Fibroblast of skin of right biceps (primary cell): ENCODE data around the gene GASK1B.

Source experiments
- DNase-seq: peaks from one replicate; pipeline ENCODE4 v3.0.0-alpha.2; 2013

Gene GASK1B

DNA sequence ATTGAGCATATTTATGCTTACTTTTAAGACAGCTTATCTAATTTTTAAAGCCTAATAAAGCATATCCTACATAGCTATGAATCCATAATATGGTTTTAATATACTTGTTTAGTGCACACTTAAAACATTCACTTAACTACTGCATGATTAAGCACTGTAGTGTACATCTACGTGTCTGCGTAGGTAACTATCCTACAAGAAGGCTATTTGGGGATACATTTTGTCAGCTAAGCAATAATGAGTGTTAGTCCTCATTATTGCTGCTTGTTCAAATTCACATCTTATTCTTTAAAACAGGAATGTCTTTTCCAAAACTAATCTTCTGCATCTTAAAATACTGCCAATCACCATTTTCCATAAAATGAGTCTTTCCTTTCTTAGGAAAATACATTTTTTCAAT lies 38.6 kb downstream of the GASK1B start:
- no peak for DNase-seq

DNA sequence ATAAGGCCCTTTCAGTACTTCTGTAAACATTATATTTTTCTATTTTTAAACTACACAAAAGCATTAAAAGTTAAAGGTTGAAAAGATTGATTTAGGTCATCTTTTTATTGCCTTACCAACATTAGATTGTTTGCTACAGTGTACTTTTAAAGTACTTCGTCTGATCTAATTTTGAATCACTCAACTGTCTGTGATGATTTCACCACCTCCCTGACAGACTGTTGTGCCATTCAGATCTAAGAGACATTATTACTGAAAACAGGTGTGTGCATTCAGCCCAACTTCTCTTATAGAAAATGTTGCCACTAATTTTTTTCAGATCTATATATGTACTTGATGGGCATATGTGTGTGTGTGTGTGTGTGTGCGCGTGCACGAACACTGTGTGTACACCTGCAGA lies 39.3 kb downstream of the GASK1B start:
- DNase-seq, result no peak

DNA sequence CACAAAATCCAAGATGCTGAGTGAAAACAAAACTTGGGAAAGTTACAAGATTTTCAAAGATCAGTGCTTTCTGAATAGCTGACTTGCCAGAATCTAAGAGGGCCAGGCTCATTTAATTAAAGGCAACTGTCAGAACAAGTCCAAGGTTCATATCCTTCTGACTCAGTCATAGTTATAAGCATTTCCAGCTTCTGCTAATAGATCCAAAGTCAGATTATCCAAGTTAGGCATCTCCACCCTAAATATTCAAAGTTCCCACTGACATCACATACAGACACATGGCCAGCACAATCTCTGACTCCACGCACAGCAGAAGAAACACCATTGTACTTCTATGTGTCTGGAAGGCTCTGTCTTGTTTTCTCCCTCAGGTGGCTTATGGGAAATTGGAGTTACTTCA lies 41.8 kb downstream of the GASK1B start:
- DNase-seq, result peak; percentile 49

DNA sequence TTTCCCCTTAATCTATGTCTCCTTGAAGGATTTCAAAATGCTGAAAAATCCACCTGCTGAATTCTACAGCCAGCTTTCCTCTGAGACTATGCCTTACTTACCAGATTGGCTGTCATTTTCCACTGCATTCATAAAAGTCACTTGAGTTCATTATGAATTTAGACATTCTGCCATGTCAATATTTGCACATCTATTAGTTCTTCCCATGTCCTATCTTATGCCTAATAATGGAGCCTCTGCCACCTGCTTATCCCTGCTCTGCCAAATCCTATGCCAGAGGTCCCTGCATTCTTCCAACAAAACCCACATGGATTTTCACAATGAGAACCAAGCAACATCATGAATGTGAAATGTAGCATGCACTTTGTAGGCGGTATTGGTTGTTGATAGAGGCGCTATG lies 42.6 kb downstream of the GASK1B start:
- no peak for DNase-seq

DNA sequence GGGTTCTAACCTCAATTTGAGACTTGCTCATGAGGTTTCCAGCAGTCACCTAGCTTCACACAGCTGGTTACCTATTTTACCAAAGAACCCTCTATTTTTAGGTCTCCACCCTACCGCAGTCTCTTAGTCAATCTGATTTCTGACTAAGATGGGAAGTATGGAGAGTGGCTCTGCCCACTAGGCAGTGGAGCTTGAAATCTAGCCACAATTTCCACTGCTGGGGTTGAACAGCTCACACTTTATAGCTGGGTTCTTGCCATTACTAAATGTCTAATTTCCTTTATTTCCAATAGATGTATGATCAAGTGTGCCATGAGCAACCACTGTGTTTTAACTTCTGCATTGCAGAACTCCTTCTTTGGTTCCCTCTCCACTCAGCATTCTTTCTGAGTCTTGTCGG lies 43.1 kb downstream of the GASK1B start:
- peak; percentile 13 for DNase-seq

DNA sequence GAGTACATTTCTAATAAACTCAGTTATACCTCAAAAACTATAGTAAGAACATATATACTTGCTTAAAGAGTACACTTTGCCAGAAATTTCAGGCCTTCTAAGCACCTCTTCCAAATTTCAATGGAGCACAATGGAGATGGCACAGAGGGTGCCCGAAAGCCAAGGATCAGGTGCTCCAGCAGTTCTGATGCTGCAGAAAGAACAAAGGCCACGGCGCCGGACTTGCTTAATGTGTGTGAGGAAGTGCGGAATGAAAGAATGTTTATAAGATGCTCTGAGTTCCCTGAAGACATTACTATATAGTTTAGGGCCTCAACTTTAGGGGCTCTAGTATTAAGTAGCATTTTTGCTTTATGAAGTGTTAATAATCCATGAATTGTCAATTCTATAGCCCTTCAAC lies 44.3 kb downstream of the GASK1B start:
- no peak for DNase-seq

DNA sequence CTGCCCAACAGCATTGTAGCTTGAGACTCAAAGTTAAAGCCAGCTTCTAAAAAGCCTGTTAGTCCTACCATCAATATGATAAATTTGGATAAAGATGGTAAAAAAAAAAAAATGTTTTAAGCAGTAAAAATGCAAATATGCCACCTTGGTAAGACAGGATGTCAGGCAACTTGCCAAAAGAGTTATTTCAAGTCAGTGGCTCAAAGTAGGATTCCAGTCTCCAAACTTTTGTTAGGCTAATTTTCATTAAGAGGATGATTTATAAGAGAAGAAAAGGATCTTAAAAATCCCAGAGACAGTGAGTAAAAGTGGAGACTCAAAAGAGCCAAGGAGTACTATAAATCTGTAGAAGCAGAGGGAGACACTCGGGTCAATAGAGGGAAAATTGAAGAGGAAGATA lies 47.5 kb downstream of the GASK1B start:
- peak; percentile 4 for DNase-seq
